Lower leg skin (tissue), 3 donors: Measurements from ENCODE around the gene LSR.

Experiments
- POLR2A ChIP-seq, 2 donors: fragments of 450-650 bp; IDR thresholded peaks; one replicate each; pipeline ENCODE4 v1.6.1; 2016 to 2017; ENCODE audit warnings: antibody characterized with exemption in 2 of 2, mild to moderate bottlenecking in 1 of 2, moderate library complexity in 1 of 2
- TF ChIP-seq, protein P1 (sequence below), 3 donors: fragments of 450-650 bp; IDR thresholded peaks; one replicate each; pipeline ENCODE4 v1.5.1; 2016; ENCODE audit warnings: antibody characterized with exemption in 3 of 3, mild to moderate bottlenecking in 3 of 3, moderate library complexity in 2 of 3

DNA sequence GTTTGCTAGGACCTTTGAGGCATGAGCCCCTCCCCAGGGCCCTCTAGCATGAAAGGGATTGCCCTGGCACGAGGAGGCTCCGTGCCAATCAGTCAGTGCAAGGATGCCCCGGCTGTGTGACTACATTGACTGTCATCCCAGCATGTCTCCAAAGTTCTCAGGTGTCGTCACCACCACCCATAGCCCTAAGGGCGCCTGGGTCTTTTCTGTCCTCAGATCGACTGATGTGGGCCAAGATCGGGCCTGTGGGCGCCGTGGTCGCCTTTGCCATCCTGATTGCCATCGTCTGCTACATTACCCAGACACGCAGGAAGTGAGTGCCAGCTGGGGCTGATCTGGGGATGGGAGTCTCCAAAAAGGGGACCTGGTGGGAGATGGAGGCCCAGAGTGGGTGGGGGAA is 61.5 kb downstream of the LSR start:
- TF ChIP-seq POLR2A (IDR thresholded peaks at IDR 0.05) = no peak
- TF ChIP-seq, protein P1, sequence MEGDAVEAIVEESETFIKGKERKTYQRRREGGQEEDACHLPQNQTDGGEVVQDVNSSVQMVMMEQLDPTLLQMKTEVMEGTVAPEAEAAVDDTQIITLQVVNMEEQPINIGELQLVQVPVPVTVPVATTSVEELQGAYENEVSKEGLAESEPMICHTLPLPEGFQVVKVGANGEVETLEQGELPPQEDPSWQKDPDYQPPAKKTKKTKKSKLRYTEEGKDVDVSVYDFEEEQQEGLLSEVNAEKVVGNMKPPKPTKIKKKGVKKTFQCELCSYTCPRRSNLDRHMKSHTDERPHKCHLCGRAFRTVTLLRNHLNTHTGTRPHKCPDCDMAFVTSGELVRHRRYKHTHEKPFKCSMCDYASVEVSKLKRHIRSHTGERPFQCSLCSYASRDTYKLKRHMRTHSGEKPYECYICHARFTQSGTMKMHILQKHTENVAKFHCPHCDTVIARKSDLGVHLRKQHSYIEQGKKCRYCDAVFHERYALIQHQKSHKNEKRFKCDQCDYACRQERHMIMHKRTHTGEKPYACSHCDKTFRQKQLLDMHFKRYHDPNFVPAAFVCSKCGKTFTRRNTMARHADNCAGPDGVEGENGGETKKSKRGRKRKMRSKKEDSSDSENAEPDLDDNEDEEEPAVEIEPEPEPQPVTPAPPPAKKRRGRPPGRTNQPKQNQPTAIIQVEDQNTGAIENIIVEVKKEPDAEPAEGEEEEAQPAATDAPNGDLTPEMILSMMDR (IDR thresholded peaks at IDR 0.05) = no peak
